ENCODE measurements around the gene ABI3.
"Not testable (repeated sequence)": the region's sequence is repeated elsewhere in the genome, so short reads cannot be mapped to it uniquely, and the experiment has no call there.

Gene ABI3

GRCh38 chr17:49258394-49258793, 47.9 kb downstream of the ABI3 start:
- no peak for DNase-seq

GRCh38 chr17:49259663-49260010, 49.1 kb downstream of the ABI3 start:
- no peak for DNase-seq

GRCh38 chr17:49260011-49260816, 49.7 kb downstream of the ABI3 start:
- DNase-seq: peak; percentile 75

- no peak for DNase-seq
These were observed 50.3 kb downstream of the ABI3 start for GRCh38 chr17:49260817-49261291.

GRCh38 chr17:49261540-49261939, 51.0 kb downstream of the ABI3 start:
- DNase-seq: not testable (repeated sequence)

GRCh38 chr17:49266233-49266632, 55.7 kb downstream of the ABI3 start:
- no peak for DNase-seq

GRCh38 chr17:49267912-49268311, 57.4 kb downstream of the ABI3 start:
- no peak for DNase-seq

- no peak for DNase-seq
These were observed 58.8 kb downstream of the ABI3 start for GRCh38 chr17:49269356-49269755.
